HG03520 (cell line): ENCODE data around the gene NME5.

Experiments used
- ATAC-seq: cut with Tn5 transposase; IDR thresholded peaks from one replicate; pipeline ENCODE4 v1.9.1; 2021; ENCODE audit warnings: mild to moderate bottlenecking, moderate library complexity; ENCODE audit not compliant: unreplicated experiment

The NME5 gene

GRCh38 chr5:138139781-138140090, 508 bp upstream of the NME5 start:
- no peak for ATAC-seq

DNA sequence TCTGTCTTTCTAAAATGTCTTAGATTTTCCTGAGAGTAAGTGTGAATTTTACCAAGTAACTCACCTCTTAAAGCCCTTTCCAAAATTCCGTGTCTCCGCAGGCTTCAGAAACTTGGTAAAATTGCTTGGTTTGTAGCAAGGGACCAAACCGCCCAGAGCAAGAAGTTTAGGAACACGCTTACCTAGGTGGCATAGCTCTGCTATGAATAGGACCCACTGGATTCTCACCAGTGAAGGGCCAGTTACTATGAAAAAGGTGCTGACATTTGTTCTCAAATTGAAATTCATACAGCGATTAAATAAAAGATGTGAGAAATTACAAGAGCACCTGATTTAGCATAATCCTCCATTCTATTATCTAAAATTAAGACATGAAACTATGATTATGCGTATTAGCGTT, 6.7 kb downstream of the NME5 start:
- no peak for ATAC-seq

- no peak for ATAC-seq
These were observed 9.9 kb downstream of the NME5 start for GRCh38 chr5:138129347-138129746.

- ATAC-seq: no peak
These were observed 10.9 kb downstream of the NME5 start for GRCh38 chr5:138128334-138128733.

DNA sequence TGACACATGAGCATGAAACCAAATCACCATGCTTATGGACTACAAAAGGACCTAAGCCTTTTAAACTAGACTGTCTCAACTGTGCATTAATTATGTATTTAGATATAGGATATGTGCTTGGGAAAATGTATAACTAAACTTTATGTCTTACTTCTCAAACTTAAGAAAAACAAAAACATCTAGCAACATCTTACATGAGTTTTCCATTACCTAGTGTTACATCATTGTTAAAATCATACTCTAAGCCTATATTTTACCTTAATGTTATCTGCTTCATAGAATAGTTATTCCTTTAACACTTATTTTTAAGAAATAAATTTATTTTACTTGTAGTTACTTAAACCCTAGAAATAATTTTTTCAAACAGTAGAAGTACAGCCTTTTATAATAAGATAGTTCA, 24.0 kb downstream of the NME5 start:
- ATAC-seq: no peak

- no peak for ATAC-seq
These were observed 27.3 kb downstream of the NME5 start for GRCh38 chr5:138111937-138112336.

- ATAC-seq: no peak
These were observed 28.0 kb downstream of the NME5 start for GRCh38 chr5:138111181-138111580.

GRCh38 chr5:138110266-138110963, 28.8 kb downstream of the NME5 start:
- ATAC-seq: no peak

DNA sequence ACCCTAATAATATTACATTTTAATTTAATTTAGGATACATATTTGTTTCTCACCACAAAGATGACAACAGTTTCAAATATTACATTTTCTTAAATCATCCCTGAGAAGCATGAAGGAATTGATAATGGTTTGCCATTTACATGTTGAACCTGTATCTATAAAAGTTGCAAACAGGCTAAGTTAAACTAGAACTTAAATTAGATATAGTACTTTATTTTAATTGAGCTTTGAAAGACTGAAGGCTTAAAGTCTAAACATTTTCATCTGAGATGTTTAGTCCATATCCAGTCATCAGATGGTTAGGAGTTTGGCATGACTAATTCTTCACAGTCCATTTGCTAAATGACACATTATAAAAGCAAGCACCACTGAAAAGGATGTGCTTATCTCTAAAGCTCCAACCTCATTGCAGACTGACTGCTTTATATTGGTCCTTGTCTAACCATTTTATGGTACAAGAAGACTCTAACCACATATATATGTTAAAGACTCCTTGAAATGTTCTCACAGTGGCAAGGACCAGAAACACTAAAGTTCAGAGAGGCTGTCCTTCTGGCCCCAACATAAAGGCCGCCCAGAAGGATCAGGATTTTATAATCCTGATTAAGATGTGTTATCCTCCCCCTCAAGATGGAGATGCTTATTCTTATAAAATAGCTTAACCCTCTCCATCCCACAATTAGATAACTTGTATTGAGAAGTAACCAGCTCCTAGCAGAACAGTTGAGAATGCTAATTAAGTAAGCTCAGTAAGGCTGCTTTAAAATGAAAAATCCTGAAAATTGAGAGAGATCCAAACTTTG, 29.6 kb downstream of the NME5 start:
- no peak for ATAC-seq

DNA sequence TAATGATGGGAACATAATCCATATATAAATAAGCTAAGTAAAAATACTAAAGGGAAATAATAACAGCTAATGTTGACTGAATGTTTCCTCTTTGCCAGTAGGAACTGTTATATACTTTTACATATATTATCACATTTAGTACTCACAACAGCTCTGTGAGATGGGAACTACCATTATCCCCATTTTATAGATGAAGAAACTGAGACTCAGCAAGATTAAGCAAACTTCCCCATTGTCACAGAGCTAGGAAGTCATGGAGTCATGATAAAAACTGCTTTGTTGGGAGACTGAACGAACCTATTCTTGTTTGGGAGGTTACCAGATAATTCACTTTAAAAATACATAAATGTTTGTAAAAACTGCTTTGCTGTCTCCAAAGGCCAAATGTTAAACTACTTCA, 32.0 kb downstream of the NME5 start:
- ATAC-seq: no peak

DNA sequence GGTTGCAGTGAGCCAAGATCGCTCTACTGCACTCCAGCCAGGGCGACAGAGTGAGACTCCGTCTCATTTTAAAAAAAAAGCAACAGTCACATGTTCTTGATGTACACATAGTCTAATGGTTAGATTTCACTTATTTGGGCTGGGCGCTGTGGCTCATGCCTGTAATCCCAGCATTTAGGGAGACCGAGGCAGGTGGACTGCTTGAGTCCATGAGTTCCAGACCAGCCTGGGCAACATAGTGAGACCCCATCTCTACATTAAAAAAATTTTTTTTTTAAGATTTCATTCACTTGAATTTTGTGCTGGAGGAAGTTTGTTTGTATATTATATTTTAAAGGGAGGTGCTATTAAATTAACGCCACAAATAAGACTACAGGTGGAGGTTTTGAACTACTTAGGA, 33.5 kb downstream of the NME5 start:
- ATAC-seq: no peak

GRCh38 chr5:138103319-138103637, 36.0 kb downstream of the NME5 start:
- ATAC-seq: no peak

GRCh38 chr5:138102454-138103318, 36.5 kb downstream of the NME5 start:
- ATAC-seq: no peak

GRCh38 chr5:138096997-138097828, 42.0 kb downstream of the NME5 start:
- ATAC-seq: no peak

GRCh38 chr5:138096363-138096762, 42.9 kb downstream of the NME5 start:
- no peak for ATAC-seq

- ATAC-seq: no peak
These were observed 43.9 kb downstream of the NME5 start for GRCh38 chr5:138095100-138095907.

GRCh38 chr5:138093036-138093435, 46.2 kb downstream of the NME5 start:
- ATAC-seq: no peak

GRCh38 chr5:138092301-138092700, 46.9 kb downstream of the NME5 start:
- ATAC-seq: no peak

DNA sequence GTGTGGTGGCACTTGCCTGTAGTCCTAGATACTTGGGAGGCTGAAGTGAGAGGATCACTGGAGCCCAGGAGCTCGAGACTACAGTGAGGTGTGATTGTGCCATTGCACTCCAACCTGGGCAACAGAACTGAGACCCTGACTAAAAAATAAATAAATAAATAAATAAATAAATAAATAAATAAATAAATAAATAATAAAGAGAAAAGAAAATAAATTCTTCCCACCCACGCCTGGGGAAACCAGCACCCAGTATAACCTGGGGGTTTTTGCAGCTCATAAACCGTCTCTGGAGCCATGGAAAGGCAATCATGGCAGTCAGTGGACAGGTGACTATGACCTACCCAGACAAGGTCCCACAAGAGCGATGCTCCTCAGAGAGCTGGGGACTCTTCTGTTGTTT, 47.5 kb downstream of the NME5 start:
- ATAC-seq: no peak

DNA sequence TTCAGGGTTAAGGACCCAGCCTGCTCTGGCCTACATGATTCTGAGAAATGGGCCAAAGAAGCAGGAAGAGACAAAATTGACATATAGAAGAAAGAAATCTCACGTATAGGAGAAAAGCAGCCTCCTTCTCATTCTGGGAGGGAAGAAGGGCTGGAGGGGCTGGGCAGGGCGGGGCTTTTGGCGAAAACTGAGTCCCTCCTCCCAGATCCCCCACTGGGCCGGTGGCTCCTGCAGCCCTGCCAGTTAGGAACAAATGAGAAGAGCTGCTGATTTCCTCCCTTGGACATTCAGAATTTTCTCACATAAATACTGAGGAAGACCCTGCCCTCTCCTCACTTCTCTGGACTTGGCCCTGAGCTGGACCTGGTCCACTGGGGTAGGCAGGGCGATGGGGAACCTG, 55.5 kb downstream of the NME5 start, which contains the start of gene WNT8A:
WNT8A (plus strand) TSS at position 332 of the 400 bp plus-strand sequence. CDS start 95 bp downstream, outside the sequence.
- no peak for ATAC-seq
